ENCODE data around the gene RD3L. TPM values are rescaled to one million over a fixed set of nuclear protein-coding genes. Genes with fewer than 3 reads are reported as not detected.

RD3L gene
- total RNA-seq, 1 donor from 2014 or later = not detected

DNA sequence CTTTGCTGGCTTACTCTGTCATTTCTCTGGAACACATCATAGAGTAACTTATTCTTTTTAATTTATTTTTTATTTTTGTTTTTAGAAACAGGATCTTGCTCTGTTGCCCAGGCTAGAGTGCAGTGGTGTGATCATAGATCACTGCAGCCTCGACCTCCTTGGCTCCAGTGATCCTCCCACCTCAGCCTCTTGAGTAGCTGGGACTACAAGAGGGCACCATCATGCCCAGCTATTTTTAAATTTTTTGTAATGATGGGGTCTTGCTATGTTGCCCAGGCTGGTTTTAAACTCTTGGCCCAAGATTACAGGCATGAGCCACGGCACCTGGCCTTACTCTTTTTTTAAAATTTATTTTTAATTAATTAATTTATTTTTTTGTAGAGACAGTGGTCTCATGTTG, 32.2 kb upstream of the RD3L start:
- TF ChIP-seq, protein P1, sequence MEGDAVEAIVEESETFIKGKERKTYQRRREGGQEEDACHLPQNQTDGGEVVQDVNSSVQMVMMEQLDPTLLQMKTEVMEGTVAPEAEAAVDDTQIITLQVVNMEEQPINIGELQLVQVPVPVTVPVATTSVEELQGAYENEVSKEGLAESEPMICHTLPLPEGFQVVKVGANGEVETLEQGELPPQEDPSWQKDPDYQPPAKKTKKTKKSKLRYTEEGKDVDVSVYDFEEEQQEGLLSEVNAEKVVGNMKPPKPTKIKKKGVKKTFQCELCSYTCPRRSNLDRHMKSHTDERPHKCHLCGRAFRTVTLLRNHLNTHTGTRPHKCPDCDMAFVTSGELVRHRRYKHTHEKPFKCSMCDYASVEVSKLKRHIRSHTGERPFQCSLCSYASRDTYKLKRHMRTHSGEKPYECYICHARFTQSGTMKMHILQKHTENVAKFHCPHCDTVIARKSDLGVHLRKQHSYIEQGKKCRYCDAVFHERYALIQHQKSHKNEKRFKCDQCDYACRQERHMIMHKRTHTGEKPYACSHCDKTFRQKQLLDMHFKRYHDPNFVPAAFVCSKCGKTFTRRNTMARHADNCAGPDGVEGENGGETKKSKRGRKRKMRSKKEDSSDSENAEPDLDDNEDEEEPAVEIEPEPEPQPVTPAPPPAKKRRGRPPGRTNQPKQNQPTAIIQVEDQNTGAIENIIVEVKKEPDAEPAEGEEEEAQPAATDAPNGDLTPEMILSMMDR (IDR thresholded peaks at IDR 0.05) = no peak
- DNase-seq (ENCODE audit: low spot score) = no peak
- peaks cover 20% of the 10 kb centered on the region for H3K27me3 Mint-ChIP-seq (ENCODE audit: low read depth)
- no peak overlapping the region for H3K27ac Mint-ChIP-seq (ENCODE audit: unreplicated experiment)
- H3K36me3 Mint-ChIP-seq (ENCODE audit: low read depth) = peaks cover 4% of the 10 kb centered on the region
- peaks cover 11% of the 10 kb centered on the region for H3K9me3 Mint-ChIP-seq (ENCODE audit: low read depth)
- no peak overlapping the region for H3K4me3 Mint-ChIP-seq (ENCODE audit: unreplicated experiment)
- no peaks in the 10 kb centered on the region for H3K4me1 Mint-ChIP-seq (ENCODE audit: low read depth)

DNA sequence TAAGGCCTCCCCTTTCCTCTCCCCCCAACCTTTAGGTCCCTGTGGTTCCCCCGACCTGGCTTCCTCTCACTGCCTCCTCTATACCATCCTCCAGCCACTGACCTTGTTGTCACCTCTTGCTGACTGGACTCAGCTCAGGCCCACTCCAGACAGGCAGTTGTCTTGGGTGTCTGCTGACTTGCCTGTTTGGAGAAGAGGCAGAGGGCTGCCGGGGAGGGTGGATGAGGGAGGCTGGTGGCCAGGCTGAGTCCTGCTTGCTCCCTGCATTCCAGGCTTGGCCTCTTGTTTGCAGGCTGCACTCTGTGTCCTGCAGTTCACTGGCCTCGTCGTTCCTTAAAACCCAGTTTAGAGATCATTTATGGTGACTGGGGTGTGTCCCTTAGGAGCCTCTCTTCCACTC, 31.0 kb upstream of the RD3L start:
- TF ChIP-seq, protein P1 (IDR thresholded peaks at IDR 0.05) = no peak
- Mint-ChIP-seq H3K27me3 (ENCODE audit: low read depth) (peaks cover 24% of the 10 kb centered on the region), H3K4me3 (ENCODE audit: unreplicated experiment) (no peak overlapping the region), H3K9me3 (ENCODE audit: low read depth) (peaks cover 6% of the 10 kb centered on the region), H3K4me1 (ENCODE audit: low read depth) (no peaks in the 10 kb centered on the region), H3K27ac (ENCODE audit: unreplicated experiment) (no peak overlapping the region), H3K36me3 (ENCODE audit: low read depth) (peaks cover 4% of the 10 kb centered on the region)
- DNase-seq (ENCODE audit: low spot score) = no peak

DNA sequence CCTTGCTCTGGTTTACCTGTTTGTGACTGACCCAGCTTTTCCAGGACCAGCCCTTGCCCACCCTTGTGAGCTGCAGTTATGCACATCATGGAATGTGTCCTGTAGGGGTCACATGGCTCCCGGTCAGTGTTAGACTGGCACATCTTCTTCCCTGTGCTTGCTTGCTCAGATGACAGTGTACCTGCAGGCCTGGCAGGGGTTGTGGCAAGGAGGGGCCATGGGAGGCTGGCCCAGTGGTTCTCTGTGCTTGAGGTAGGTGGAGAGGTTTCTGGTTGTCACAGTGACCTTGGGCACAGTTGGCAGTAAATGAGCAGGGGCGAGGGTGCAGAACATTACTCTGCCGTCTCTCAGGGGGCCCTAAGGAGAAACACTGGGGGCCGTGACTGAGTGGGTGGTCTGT, 27.6 kb upstream of the RD3L start:
- Mint-ChIP-seq H3K4me3 (ENCODE audit: unreplicated experiment) (no peak overlapping the region), H3K27ac (ENCODE audit: unreplicated experiment) (no peak overlapping the region), H3K9me3 (ENCODE audit: low read depth) (no peaks in the 10 kb centered on the region), H3K4me1 (ENCODE audit: low read depth) (no peaks in the 10 kb centered on the region), H3K27me3 (ENCODE audit: low read depth) (peaks cover 30% of the 10 kb centered on the region), H3K36me3 (ENCODE audit: low read depth) (no peaks in the 10 kb centered on the region)
- TF ChIP-seq, protein P1 (IDR thresholded peaks at IDR 0.05) = no peak
- DNase-seq (ENCODE audit: low spot score) = no peak

DNA sequence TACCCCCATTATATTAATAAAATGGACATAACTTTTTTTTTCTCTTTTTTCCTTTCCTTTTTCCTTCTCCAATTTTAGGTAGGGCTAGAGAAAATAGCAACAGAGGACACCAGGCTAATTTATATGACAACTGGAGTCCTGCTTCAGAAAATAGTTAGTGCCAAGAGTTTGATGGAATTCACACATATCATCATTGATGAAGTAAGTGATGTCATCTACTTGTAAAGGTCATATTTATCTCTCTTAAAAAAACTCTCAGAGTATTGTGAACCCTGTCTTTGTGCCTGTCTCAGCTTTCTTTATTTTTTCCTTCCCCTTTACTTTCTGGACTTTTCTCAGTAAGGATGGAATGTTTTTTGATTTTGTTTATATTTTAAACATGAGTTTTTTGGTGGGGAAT, 24.3 kb upstream of the RD3L start:
- Mint-ChIP-seq H3K36me3 (ENCODE audit: low read depth) (no peaks in the 10 kb centered on the region), H3K4me3 (ENCODE audit: unreplicated experiment) (no peak overlapping the region), H3K27ac (ENCODE audit: unreplicated experiment) (no peak overlapping the region), H3K9me3 (ENCODE audit: low read depth) (no peaks in the 10 kb centered on the region), H3K27me3 (ENCODE audit: low read depth) (peaks cover 30% of the 10 kb centered on the region), H3K4me1 (ENCODE audit: low read depth) (peaks cover 4% of the 10 kb centered on the region)
- TF ChIP-seq, protein P1 (IDR thresholded peaks at IDR 0.05) = no peak
- no peak for DNase-seq (ENCODE audit: low spot score)

DNA sequence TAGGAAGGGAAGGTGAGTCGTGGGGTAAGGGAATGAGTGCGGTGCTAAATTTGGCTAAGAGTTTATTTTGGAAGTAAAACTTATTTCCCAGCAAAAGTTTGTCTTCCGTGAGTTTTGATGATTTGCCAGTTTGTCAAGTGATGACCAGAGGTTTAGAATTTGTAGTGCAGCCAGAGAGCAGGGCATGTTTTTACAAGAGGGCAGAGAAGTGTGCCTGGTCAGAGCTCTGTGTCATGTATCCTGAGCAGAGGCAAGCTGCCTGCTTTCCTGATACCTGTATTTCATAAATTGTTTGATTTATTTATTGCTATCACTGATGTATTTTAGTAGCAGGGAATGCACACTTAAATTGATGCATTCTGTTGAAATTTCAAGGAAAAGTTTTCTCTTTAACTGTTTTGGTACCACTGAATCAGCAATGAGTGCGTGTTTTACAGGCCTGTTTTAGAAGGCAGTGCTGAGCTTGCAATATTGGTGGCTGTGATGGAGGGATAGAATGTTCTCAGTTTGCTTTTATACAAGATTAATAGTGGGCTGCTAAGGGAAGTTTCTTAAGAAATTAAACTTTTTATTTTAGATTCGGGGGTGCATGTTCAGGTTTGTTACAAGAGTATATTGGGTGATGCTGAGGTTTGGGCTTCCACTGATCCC, 19.7 kb upstream of the RD3L start:
- Mint-ChIP-seq H3K27me3 (ENCODE audit: low read depth) (peaks cover 23% of the 10 kb centered on the region), H3K27ac (ENCODE audit: unreplicated experiment) (no peak overlapping the region), H3K4me3 (ENCODE audit: unreplicated experiment) (no peak overlapping the region), H3K4me1 (ENCODE audit: low read depth) (peaks cover 6% of the 10 kb centered on the region), H3K36me3 (ENCODE audit: low read depth) (no peaks in the 10 kb centered on the region), H3K9me3 (ENCODE audit: low read depth) (no peaks in the 10 kb centered on the region)
- TF ChIP-seq, protein P1 (IDR thresholded peaks at IDR 0.05) = no peak
- DNase-seq (ENCODE audit: low spot score) = no peak
